CD4-positive, alpha-beta memory T cell (primary cell): ENCODE data around the gene VEPH1. TPM values are rescaled to one million over a fixed set of nuclear protein-coding genes. Genes with fewer than 3 reads are reported as not detected.

Experiments
- CTCF ChIA-PET: fragments of 350-600 bp; sonication (Branson Sonifier 250); formaldehyde crosslinking; loops from one replicate; lab custom pipeline; 2021; ENCODE audit warnings: inconsistent platforms; ENCODE audit not compliant: partially characterized antibody; lab: Charles Lee
- POLR2A ChIA-PET: fragments of 350-600 bp; sonication (Branson Sonifier 250); formaldehyde crosslinking; loops from one replicate; lab custom pipeline; 2021; ENCODE audit not compliant: partially characterized antibody; lab: Charles Lee
- DNase-seq, 5 donors: peaks; one replicate each; pipeline versions ENCODE4 v3.0.0 to v3.0.0-alpha.2; 2020 to 2022; ENCODE audit warnings: mixed read lengths in 1 of 5
- H3K27ac ChIP-seq: one replicate; pipeline ENCODE4 v1.7.0; 2013; ENCODE audit warnings: low read depth, low read length
- H3K27me3 ChIP-seq: 2 replicates; pipeline ENCODE4 v1.7.0; 2013; ENCODE audit warnings: mild to moderate bottlenecking, low read length, moderate library complexity; ENCODE audit not compliant: insufficient read depth
- H3K36me3 ChIP-seq: 2 replicates; pipeline ENCODE4 v1.7.0; 2013; ENCODE audit warnings: mild to moderate bottlenecking, low read length, moderate library complexity; ENCODE audit not compliant: insufficient read depth
- H3K4me1 ChIP-seq: 2 replicates; pipeline ENCODE4 v1.7.0; 2013; ENCODE audit warnings: mild to moderate bottlenecking, low read length, moderate library complexity; ENCODE audit not compliant: insufficient read depth
- H3K4me3 ChIP-seq, 2 donors: one replicate each; pipeline ENCODE4 v1.7.0; 2013; ENCODE audit warnings: low read length in 2 of 2, mild to moderate bottlenecking in 1 of 2
- H3K9me3 ChIP-seq, 2 donors: one replicate each; pipeline ENCODE4 v1.7.0; 2013; ENCODE audit warnings: low read length in 2 of 2, control low read depth in 1 of 2; ENCODE audit not compliant: control insufficient read depth in 1 of 2
- H3K27ac Mint-ChIP-seq, 7 donors: one replicate each; pipeline ENCODE4 v1.8.0; 2020 to 2021; ENCODE audit warnings: mixed read lengths in 7 of 7, mild to moderate bottlenecking in 6 of 7, inconsistent platforms in 3 of 7, moderate library complexity in 3 of 7
- H3K27me3 Mint-ChIP-seq, 2 donors: one replicate each; pipeline ENCODE4 v1.8.0; 2020 to 2021; ENCODE audit warnings: mixed read lengths in 2 of 2
- H3K36me3 Mint-ChIP-seq, 2 donors: one replicate each; pipeline ENCODE4 v1.8.0; 2020 to 2021; ENCODE audit warnings: mixed read lengths in 2 of 2, inconsistent platforms in 1 of 2, mild to moderate bottlenecking in 1 of 2
- H3K4me1 Mint-ChIP-seq, 4 donors: one replicate each; pipeline ENCODE4 v1.8.0; 2020 to 2021; ENCODE audit warnings: mixed read lengths in 4 of 4, mild to moderate bottlenecking in 1 of 4
- H3K4me3 Mint-ChIP-seq, 8 donors: one replicate each; pipeline ENCODE4 v1.8.0; 2020 to 2021; ENCODE audit warnings: mixed read lengths in 8 of 8, mild to moderate bottlenecking in 7 of 8, moderate library complexity in 6 of 8, inconsistent platforms in 3 of 8
- H3K9me3 Mint-ChIP-seq, 8 donors: one replicate each; pipeline ENCODE4 v1.8.0; 2020 to 2021; ENCODE audit warnings: mixed read lengths in 8 of 8, mild to moderate bottlenecking in 5 of 8, inconsistent platforms in 3 of 8, moderate library complexity in 1 of 8
- intact Hi-C: fragments of 100-400 bp; cut with micrococcal nuclease; formaldehyde crosslinking; loops from one replicate; pipeline ENCODE4 v1.15.1; 2023
- polyA plus RNA-seq, 2 donors: library from polyadenylated mRNA; unstranded; fragments of 300-500 nt; fragmentation: Illumina TruSeq; gene quantifications; one replicate each; pipeline ENCODE4 v1.2.3, GENCODE V29; 2021
- total RNA-seq, 2 experiments: library from RNA; stranded (reverse); gene quantifications; one replicate each; pipeline ENCODE4 v1.2.3, GENCODE V29; 2021

Gene VEPH1
- total and polyA plus RNA-seq, 4 experiments from 2014 or later: not detected

GRCh38 chr3:157531771-157532170, 28.6 kb upstream of the VEPH1 start:
- no peaks in the 10 kb centered on the region for H3K4me1 Mint-ChIP-seq
- H3K36me3 Mint-ChIP-seq: no peaks in the 10 kb centered on the region
- peaks cover 0 to 2% (median 0%) of the 10 kb centered on the region in 8 donors for H3K9me3 Mint-ChIP-seq
- intact Hi-C loops: loop anchor here (1.0 kb wide), 1 partner anchor 41 kb away; no protein-coding TSS in a partner anchor
- H3K27ac Mint-ChIP-seq: no peak overlapping the region
- DNase-seq: no peak
- H3K4me3 Mint-ChIP-seq: no peak overlapping the region
- ChIA-PET POLR2A (no interaction called here), CTCF (interaction anchor here (1.4 to 2.7 kb wide), 5 partner anchors 9 to 903 kb away, joined by 3 to 11 read pairs (median 5); no protein-coding TSS in a partner anchor)
- H3K27me3 Mint-ChIP-seq: no peaks in the 10 kb centered on the region
- no peak overlapping the region for H3K27ac ChIP-seq
- no peaks in the 10 kb centered on the region for H3K36me3 ChIP-seq
- no peaks in the 10 kb centered on the region for H3K9me3 ChIP-seq
- H3K4me3 ChIP-seq: no peak overlapping the region
- no peaks in the 10 kb centered on the region for H3K4me1 ChIP-seq
- H3K27me3 ChIP-seq: no peaks in the 10 kb centered on the region

- Histone ChIP-seq H3K4me1 (no peaks in the 10 kb centered on the region), H3K27me3 (no peaks in the 10 kb centered on the region), H3K36me3 (no peaks in the 10 kb centered on the region), H3K9me3 (no peaks in the 10 kb centered on the region), H3K4me3 (no peak overlapping the region), H3K27ac (no peak overlapping the region)
- Mint-ChIP-seq H3K36me3 (no peaks in the 10 kb centered on the region), H3K4me1 (no peaks in the 10 kb centered on the region), H3K4me3 (no peak overlapping the region), H3K27me3 (no peaks in the 10 kb centered on the region), H3K27ac (no peak overlapping the region), H3K9me3 (peaks cover 0 to 2% (median 0%) of the 10 kb centered on the region in 8 donors)
- ChIA-PET POLR2A (no interaction called here), CTCF (interaction anchor here (2.7 kb wide), 1 partner anchor 9 kb away, joined by 11 read pairs; no protein-coding TSS in a partner anchor)
- no peak for DNase-seq
- intact Hi-C loops: no loop called here
Measured at GRCh38 chr3:157531301-157531660, 28.1 kb upstream of the VEPH1 start.

GRCh38 chr3:157530637-157531300, 27.6 kb upstream of the VEPH1 start:
- Mint-ChIP-seq H3K4me3 (no peak overlapping the region), H3K27ac (no peak overlapping the region), H3K9me3 (peaks cover 0 to 2% (median 0%) of the 10 kb centered on the region in 8 donors), H3K4me1 (no peaks in the 10 kb centered on the region), H3K36me3 (no peaks in the 10 kb centered on the region), H3K27me3 (no peaks in the 10 kb centered on the region)
- Histone ChIP-seq H3K27me3 (no peaks in the 10 kb centered on the region), H3K27ac (no peak overlapping the region), H3K4me3 (no peak overlapping the region), H3K36me3 (no peaks in the 10 kb centered on the region), H3K9me3 (no peaks in the 10 kb centered on the region), H3K4me1 (no peaks in the 10 kb centered on the region)
- POLR2A ChIA-PET: no interaction called here
- CTCF ChIA-PET: interaction anchor here (2.7 kb wide), 1 partner anchor 8 kb away, joined by 11 read pairs; no protein-coding TSS in a partner anchor
- DNase-seq: no peak
- intact Hi-C loops: no loop called here

GRCh38 chr3:157529751-157530150, 26.5 kb upstream of the VEPH1 start:
- Histone ChIP-seq H3K36me3 (no peaks in the 10 kb centered on the region), H3K4me1 (no peaks in the 10 kb centered on the region), H3K27ac (no peak overlapping the region), H3K27me3 (no peaks in the 10 kb centered on the region), H3K4me3 (no peak overlapping the region), H3K9me3 (no peaks in the 10 kb centered on the region)
- H3K4me3 Mint-ChIP-seq: no peak overlapping the region
- no peak overlapping the region for H3K27ac Mint-ChIP-seq
- intact Hi-C loops: no loop called here
- POLR2A ChIA-PET: no interaction called here
- no peaks in the 10 kb centered on the region for H3K4me1 Mint-ChIP-seq
- peaks cover 0 to 2% (median 0%) of the 10 kb centered on the region in 8 donors for H3K9me3 Mint-ChIP-seq
- peaks cover 0 to 1% of the 10 kb centered on the region in 2 donors for H3K27me3 Mint-ChIP-seq
- CTCF ChIA-PET: no interaction called here
- no peak for DNase-seq
- no peaks in the 10 kb centered on the region for H3K36me3 Mint-ChIP-seq

GRCh38 chr3:157529085-157529484, 25.9 kb upstream of the VEPH1 start:
- Histone ChIP-seq H3K27me3 (no peaks in the 10 kb centered on the region), H3K27ac (no peak overlapping the region), H3K4me1 (no peaks in the 10 kb centered on the region), H3K4me3 (no peak overlapping the region), H3K36me3 (no peaks in the 10 kb centered on the region), H3K9me3 (no peaks in the 10 kb centered on the region)
- H3K27me3 Mint-ChIP-seq: peaks cover 0 to 1% of the 10 kb centered on the region in 2 donors
- ChIA-PET CTCF (no interaction called here), POLR2A (no interaction called here)
- no peak for DNase-seq
- no peaks in the 10 kb centered on the region for H3K36me3 Mint-ChIP-seq
- peaks cover 0 to 2% (median 0%) of the 10 kb centered on the region in 8 donors for H3K9me3 Mint-ChIP-seq
- H3K4me3 Mint-ChIP-seq: no peak overlapping the region
- no peak overlapping the region for H3K27ac Mint-ChIP-seq
- no peaks in the 10 kb centered on the region for H3K4me1 Mint-ChIP-seq
- intact Hi-C loops: no loop called here

- CTCF ChIA-PET: no interaction called here
- Mint-ChIP-seq H3K4me1 (no peaks in the 10 kb centered on the region), H3K9me3 (peaks cover 0 to 2% (median 0%) of the 10 kb centered on the region in 8 donors), H3K27ac (no peak overlapping the region), H3K4me3 (no peak overlapping the region), H3K36me3 (no peaks in the 10 kb centered on the region), H3K27me3 (peaks cover 0 to 1% of the 10 kb centered on the region in 2 donors)
- DNase-seq: no peak
- Histone ChIP-seq H3K27ac (no peak overlapping the region), H3K4me1 (no peaks in the 10 kb centered on the region), H3K4me3 (no peak overlapping the region), H3K27me3 (no peaks in the 10 kb centered on the region), H3K36me3 (no peaks in the 10 kb centered on the region), H3K9me3 (no peaks in the 10 kb centered on the region)
- POLR2A ChIA-PET: no interaction called here
- intact Hi-C loops: no loop called here
Measured at GRCh38 chr3:157527131-157527881, 24.1 kb upstream of the VEPH1 start.

GRCh38 chr3:157526036-157526435, 22.8 kb upstream of the VEPH1 start:
- Histone ChIP-seq H3K9me3 (no peaks in the 10 kb centered on the region), H3K27ac (no peak overlapping the region), H3K4me3 (no peak overlapping the region), H3K4me1 (no peaks in the 10 kb centered on the region), H3K36me3 (no peaks in the 10 kb centered on the region), H3K27me3 (no peaks in the 10 kb centered on the region)
- H3K4me1 Mint-ChIP-seq: no peaks in the 10 kb centered on the region
- intact Hi-C loops: no loop called here
- ChIA-PET CTCF (no interaction called here), POLR2A (no interaction called here)
- peaks cover 0 to 1% of the 10 kb centered on the region in 2 donors for H3K27me3 Mint-ChIP-seq
- peaks cover 0 to 2% (median 0%) of the 10 kb centered on the region in 8 donors for H3K9me3 Mint-ChIP-seq
- DNase-seq: no peak
- no peaks in the 10 kb centered on the region for H3K36me3 Mint-ChIP-seq
- no peak overlapping the region for H3K4me3 Mint-ChIP-seq
- H3K27ac Mint-ChIP-seq: no peak overlapping the region
